Cardiac muscle cell (in vitro differentiated cells and primary cell): ENCODE results near the gene BAZ1A. TPM values are rescaled to one million over a fixed set of nuclear protein-coding genes. Genes with fewer than 3 reads are reported as not detected.
A peak's percentile ranks its signal among the peaks of the same experiment; 100 is the strongest.

Experiments used
- DNase-seq, 2 donors: peaks; one replicate each; pipeline versions ENCODE4 v3.0.0 to v3.0.0-alpha.2; 2010 to 2017; ENCODE audit warnings: low read depth in 1 of 2, low spot score in 1 of 2
- H3K27ac ChIP-seq: fragments of 200-600 bp; sonication (generic); 2 replicates; pipeline ENCODE4 v1.5.1; 2016
- H3K27me3 ChIP-seq: fragments of 200-600 bp; sonication (generic); 2 replicates; pipeline ENCODE4 v1.6.0; 2016; ENCODE audit warnings: control low read depth
- H3K36me3 ChIP-seq: fragments of 200-600 bp; sonication (generic); 2 replicates; pipeline ENCODE4 v1.5.1; 2016; ENCODE audit warnings: control low read depth
- H3K4me1 ChIP-seq: fragments of 200-600 bp; sonication (generic); 2 replicates; pipeline ENCODE4 v1.8.1; 2017; ENCODE audit warnings: low read depth, mild to moderate bottlenecking, mixed run types
- H3K4me3 ChIP-seq: fragments of 200-600 bp; sonication (generic); 2 replicates; pipeline ENCODE4 v1.5.1; 2016; ENCODE audit warnings: mild to moderate bottlenecking
- H3K9me3 ChIP-seq: fragments of 200-600 bp; sonication (generic); 2 replicates; pipeline ENCODE4 v1.5.1; 2017; ENCODE audit warnings: low read depth, mild to moderate bottlenecking, control low read depth
- polyA plus RNA-seq: library from polyadenylated mRNA; unstranded; fragments of >200 nt; fragmentation: Nextera tagmentation; extraction: Ambion mirVana; gene quantifications from 2 replicates; pipeline ENCODE4 v1.2.1, GENCODE V29; 2016
- total RNA-seq: library from RNA; depleted of rRNA; stranded (reverse); fragments of >200 nt; gene quantifications from 2 replicates; pipeline ENCODE4 v1.2.3, GENCODE V29; 2016
- TF ChIP-seq, protein P1 (sequence below): IDR thresholded peaks from 2 replicates; pipeline ENCODE4 v1.5.1; 2012; ENCODE audit warnings: low read depth, mild to moderate bottlenecking, low read length

Gene BAZ1A
- total and polyA plus RNA-seq, 2 experiments from 2014 or later, result 7.2 to 11.1 TPM

DNA sequence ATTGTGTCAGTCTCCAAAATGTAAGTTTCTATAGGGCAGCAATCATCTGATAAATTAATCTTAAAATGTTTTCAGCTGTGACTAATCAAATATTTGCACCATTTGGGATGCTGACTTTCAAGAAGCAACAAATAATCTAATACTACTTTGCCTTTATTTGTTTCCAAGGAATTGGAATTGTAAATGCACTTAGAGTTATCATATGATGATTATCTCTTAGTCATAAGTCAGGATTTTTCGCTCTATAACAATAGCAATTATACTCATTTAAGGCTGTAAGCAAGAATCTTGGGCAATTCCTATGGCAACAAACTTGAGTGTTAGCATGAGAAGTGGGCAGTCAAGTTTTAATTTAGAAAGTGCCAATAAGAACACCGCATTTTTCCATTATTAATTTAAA lies 13.0 kb upstream of the BAZ1A start:
- Histone ChIP-seq H3K4me1 (no peaks in the 10 kb centered on the region), H3K27ac (no peak overlapping the region), H3K4me3 (no peak overlapping the region), H3K27me3 (no peaks in the 10 kb centered on the region), H3K9me3 (no peaks in the 10 kb centered on the region), H3K36me3 (no peaks in the 10 kb centered on the region)
- TF ChIP-seq, protein P1, sequence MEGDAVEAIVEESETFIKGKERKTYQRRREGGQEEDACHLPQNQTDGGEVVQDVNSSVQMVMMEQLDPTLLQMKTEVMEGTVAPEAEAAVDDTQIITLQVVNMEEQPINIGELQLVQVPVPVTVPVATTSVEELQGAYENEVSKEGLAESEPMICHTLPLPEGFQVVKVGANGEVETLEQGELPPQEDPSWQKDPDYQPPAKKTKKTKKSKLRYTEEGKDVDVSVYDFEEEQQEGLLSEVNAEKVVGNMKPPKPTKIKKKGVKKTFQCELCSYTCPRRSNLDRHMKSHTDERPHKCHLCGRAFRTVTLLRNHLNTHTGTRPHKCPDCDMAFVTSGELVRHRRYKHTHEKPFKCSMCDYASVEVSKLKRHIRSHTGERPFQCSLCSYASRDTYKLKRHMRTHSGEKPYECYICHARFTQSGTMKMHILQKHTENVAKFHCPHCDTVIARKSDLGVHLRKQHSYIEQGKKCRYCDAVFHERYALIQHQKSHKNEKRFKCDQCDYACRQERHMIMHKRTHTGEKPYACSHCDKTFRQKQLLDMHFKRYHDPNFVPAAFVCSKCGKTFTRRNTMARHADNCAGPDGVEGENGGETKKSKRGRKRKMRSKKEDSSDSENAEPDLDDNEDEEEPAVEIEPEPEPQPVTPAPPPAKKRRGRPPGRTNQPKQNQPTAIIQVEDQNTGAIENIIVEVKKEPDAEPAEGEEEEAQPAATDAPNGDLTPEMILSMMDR, result no peak
- DNase-seq, result no peak

GRCh38 chr14:34883954-34884353 lies 8.8 kb upstream of the BAZ1A start:
- TF ChIP-seq, protein P1, result no peak
- DNase-seq, result no peak
- Histone ChIP-seq H3K27ac (no peak overlapping the region), H3K4me1 (no peaks in the 10 kb centered on the region), H3K27me3 (no peaks in the 10 kb centered on the region), H3K4me3 (no peak overlapping the region), H3K36me3 (no peaks in the 10 kb centered on the region), H3K9me3 (no peaks in the 10 kb centered on the region)

DNA sequence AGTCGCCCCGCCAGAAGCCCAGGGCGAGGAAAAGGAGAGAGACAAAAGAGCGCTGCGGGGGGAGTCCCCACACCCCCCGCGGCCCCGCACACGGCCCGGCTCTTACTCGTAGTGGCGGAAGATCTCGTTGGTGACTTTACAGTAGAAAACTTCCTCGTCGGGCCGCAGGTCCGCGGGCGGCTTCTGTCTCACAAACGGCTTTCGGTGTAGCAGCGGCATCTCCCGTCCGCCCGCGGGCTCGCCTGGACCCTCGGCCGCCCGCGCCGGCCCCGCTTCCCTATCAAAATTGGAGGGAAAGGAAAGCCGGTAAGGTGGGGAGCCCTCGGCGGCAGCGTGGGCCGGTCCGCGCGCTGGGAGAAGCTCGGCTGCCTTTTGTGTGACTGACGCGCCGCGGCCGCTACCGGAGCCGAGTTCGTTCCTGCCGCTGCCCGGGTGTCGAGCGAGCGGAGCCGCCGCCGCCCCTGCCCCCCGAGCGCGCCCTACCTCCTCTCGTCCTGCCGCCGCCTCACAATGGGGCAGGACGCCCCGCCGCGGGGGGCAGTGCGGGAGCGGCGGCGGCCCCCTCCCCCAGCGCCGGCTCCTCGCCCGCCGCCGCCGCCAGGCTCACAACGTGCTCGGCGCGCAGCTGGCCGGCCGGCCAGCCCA lies 652 bp downstream of the BAZ1A start:
- DNase-seq, result peak; percentile 56 to 72
- TF ChIP-seq, protein P1, result peak; percentile 5
- no peaks in the 10 kb centered on the region for H3K9me3 ChIP-seq
- peak overlapping the region; percentile 89 for H3K27ac ChIP-seq
- no peaks in the 10 kb centered on the region for H3K36me3 ChIP-seq
- no peaks in the 10 kb centered on the region for H3K27me3 ChIP-seq
- no peaks in the 10 kb centered on the region for H3K4me1 ChIP-seq
- H3K4me3 ChIP-seq, result peak overlapping the region; percentile 85

DNA sequence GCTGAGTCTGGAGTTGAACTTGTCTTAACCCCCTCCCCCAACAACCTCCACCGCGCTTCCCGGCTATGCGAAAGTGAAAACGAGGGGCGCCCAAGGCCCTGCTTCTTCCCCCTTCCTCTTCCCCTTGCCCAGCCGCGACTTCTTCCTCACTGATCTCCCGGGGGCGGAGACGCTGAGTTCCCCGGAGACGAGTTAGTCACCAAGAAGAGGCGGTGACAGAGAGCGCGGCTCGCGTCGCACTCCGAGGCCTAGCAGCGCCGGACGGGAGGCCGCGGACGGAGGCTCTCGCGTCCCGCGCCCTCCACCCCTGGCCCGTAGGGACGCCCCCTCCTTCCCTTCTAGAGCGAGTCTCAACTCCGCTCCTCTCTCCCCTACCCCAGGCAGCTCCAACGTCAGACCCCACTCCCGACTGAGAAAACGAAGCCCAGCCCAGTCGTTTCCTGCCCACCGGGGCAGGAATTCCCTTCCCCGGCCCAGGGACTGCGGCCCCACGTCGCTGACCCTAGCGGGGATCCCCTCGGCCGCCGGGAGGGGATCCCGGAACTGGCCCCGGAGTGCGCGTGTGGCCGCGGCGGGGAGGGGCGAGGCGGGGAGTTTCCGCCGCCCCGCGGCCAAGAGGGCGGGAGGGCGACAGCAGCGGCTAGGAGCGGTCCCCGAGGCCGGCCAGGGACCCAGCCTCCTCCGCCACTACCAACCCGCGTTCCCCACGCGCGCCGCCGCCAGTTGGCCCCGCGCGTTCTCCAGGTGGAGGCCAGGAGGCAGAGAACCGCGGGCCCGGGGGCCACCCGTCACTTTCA lies 1.4 kb downstream of the BAZ1A start:
- Histone ChIP-seq H3K27ac (peak overlapping the region; percentile 89), H3K36me3 (no peaks in the 10 kb centered on the region), H3K4me1 (no peaks in the 10 kb centered on the region), H3K27me3 (no peaks in the 10 kb centered on the region), H3K4me3 (peak overlapping the region; percentile 85), H3K9me3 (no peaks in the 10 kb centered on the region)
- DNase-seq, result peak; percentile 71 to 78
- TF ChIP-seq, protein P1, result no peak

- Histone ChIP-seq H3K9me3 (no peaks in the 10 kb centered on the region), H3K4me1 (no peaks in the 10 kb centered on the region), H3K27me3 (no peaks in the 10 kb centered on the region), H3K36me3 (no peaks in the 10 kb centered on the region), H3K4me3 (peak overlapping the region; percentile 85), H3K27ac (peak overlapping the region; percentile 89)
- TF ChIP-seq, protein P1, result no peak
- DNase-seq, result peak; percentile 26 to 59
Observed at GRCh38 chr14:34872822-34873588, 2.2 kb downstream of the BAZ1A start.
